PC-9 (cell line): ENCODE results near the gene ATP2B2. TPM values are rescaled to one million over a fixed set of nuclear protein-coding genes. Genes with fewer than 3 reads are reported as not detected.

ENCODE experiments used
- BruUV-seq: library from RNA; stranded (reverse); fragments of 400-500 nt; replicated peaks from 2 replicates; lab custom pipeline; 2021; lab: Mats Ljungman, UMichigan
- CTCF ChIA-PET: fragments of 300-600 bp; sonication (Branson Sonifier 250); formaldehyde crosslinking; loops from one replicate; lab custom pipeline; 2022; ENCODE audit warnings: antibody characterized with exemption; lab: Charles Lee
- POLR2A ChIA-PET: fragments of 300-600 bp; sonication (Branson Sonifier 250); formaldehyde crosslinking; loops from one replicate; lab custom pipeline; 2022; ENCODE audit warnings: antibody characterized with exemption; ENCODE audit not compliant: unreplicated experiment; lab: Charles Lee
- DNase-seq, 2 experiments: peaks; one replicate each; pipeline versions ENCODE4 v3.0.0 to v3.0.0-alpha.2; 2015 to 2022; ENCODE audit warnings: mixed read lengths in 1 of 2
- H2AFZ ChIP-seq: fragments of 200-600 bp; sonication (generic); 2 replicates; pipeline ENCODE4 v1.8.1; 2017; ENCODE audit warnings: antibody characterized with exemption
- H3F3A ChIP-seq: fragments of 200-600 bp; sonication (generic); 2 replicates; pipeline ENCODE4 v1.8.1; 2017; ENCODE audit warnings: antibody characterized with exemption, mild to moderate bottlenecking, low read depth; ENCODE audit not compliant: insufficient read depth
- H3K27ac ChIP-seq: fragments of 200-600 bp; sonication (generic); 2 replicates; pipeline ENCODE4 v1.6.1; 2016; ENCODE audit warnings: mixed run types
- H3K27me3 ChIP-seq: fragments of 200-600 bp; sonication (generic); 2 replicates; pipeline ENCODE4 v1.6.1; 2016; ENCODE audit warnings: low read depth, mixed run types; ENCODE audit not compliant: insufficient read depth
- H3K36me3 ChIP-seq: fragments of 200-600 bp; sonication (generic); 2 replicates; pipeline ENCODE4 v1.6.1; 2016; ENCODE audit warnings: low read depth, mixed run types
- H3K4me1 ChIP-seq: fragments of 200-600 bp; sonication (generic); replicated peaks from 2 replicates; pipeline ENCODE4 v1.6.1; 2016; ENCODE audit warnings: mixed run types; ENCODE audit not compliant: insufficient read depth
- H3K4me2 ChIP-seq: fragments of 200-600 bp; sonication (generic); 2 replicates; pipeline ENCODE4 v1.6.1; 2017; ENCODE audit warnings: mixed run types
- H3K4me3 ChIP-seq: fragments of 200-600 bp; sonication (generic); 2 replicates; pipeline ENCODE4 v1.6.1; 2016; ENCODE audit warnings: mixed run types
- H3K79me2 ChIP-seq: fragments of 200-600 bp; sonication (generic); 2 replicates; pipeline ENCODE4 v1.6.1; 2017; ENCODE audit warnings: low read depth, mixed run types
- H3K9me2 ChIP-seq: fragments of 200-600 bp; sonication (generic); 2 replicates; pipeline ENCODE4 v1.8.1; 2017; ENCODE audit warnings: mild to moderate bottlenecking; ENCODE audit not compliant: insufficient read depth
- H3K9me3 ChIP-seq: fragments of 200-600 bp; sonication (generic); 2 replicates; pipeline ENCODE4 v1.8.1; 2016; ENCODE audit warnings: low read depth; ENCODE audit not compliant: insufficient read depth
- H4K20me1 ChIP-seq: fragments of 200-600 bp; sonication (generic); 2 replicates; pipeline ENCODE4 v1.8.1; 2017; ENCODE audit not compliant: insufficient read depth
- CTCF ChIP-seq: fragments of 200-600 bp; sonication (generic); conservative IDR thresholded peaks from 2 replicates; pipeline ENCODE4 v1.6.1; 2017; ENCODE audit warnings: mixed run types, antibody characterized with exemption, mild to moderate bottlenecking, moderate library complexity
- EZH2 ChIP-seq: fragments of 200-600 bp; sonication (generic); IDR thresholded peaks from 2 replicates; pipeline ENCODE4 v1.8.0; 2017; ENCODE audit warnings: antibody characterized with exemption, low read depth
- intact Hi-C: fragments of 100-400 bp; cut with micrococcal nuclease; formaldehyde crosslinking; loops from one replicate; pipeline ENCODE4 v1.10.0; 2022; ENCODE audit not compliant: unreplicated experiment
- total RNA-seq: library from RNA; stranded (reverse); gene quantifications from 2 replicates; pipeline ENCODE4 v1.2.3, GENCODE V29; 2021

Gene ATP2B2
- total RNA-seq, 1 experiment from 2014 or later = not detected

GRCh38 chr3:10551139-10551538 lies 45.8 kb upstream of the ATP2B2 start:
- Histone ChIP-seq H3K27ac (no peak overlapping the region), H3K4me1 (no peaks in the 10 kb centered on the region), H3F3A (no peaks in the 10 kb centered on the region), H3K4me3 (no peak overlapping the region), H3K9me2 (no peaks in the 10 kb centered on the region), H4K20me1 (no peaks in the 10 kb centered on the region), H2AFZ (no peak overlapping the region), H3K9me3 (no peaks in the 10 kb centered on the region), H3K36me3 (no peaks in the 10 kb centered on the region), H3K4me2 (no peak overlapping the region), H3K27me3 (peaks cover 93% of the 10 kb centered on the region), H3K79me2 (no peaks in the 10 kb centered on the region)
- CTCF ChIA-PET = no interaction called here
- no TSS peak for BruUV-seq
- no peak for DNase-seq
- TF ChIP-seq CTCF (no peak), EZH2 (no peak)
- intact Hi-C loops = no loop called here
- POLR2A ChIA-PET = no interaction called here

- H3K4me3 ChIP-seq = no peak overlapping the region
- no TSS peak for BruUV-seq
- H4K20me1 ChIP-seq = no peaks in the 10 kb centered on the region
- no peaks in the 10 kb centered on the region for H3K79me2 ChIP-seq
- H3K36me3 ChIP-seq = no peaks in the 10 kb centered on the region
- POLR2A ChIA-PET = no interaction called here
- H3K4me1 ChIP-seq = no peaks in the 10 kb centered on the region
- CTCF ChIA-PET = no interaction called here
- no peak overlapping the region for H2AFZ ChIP-seq
- no peak for TF ChIP-seq CTCF
- no peak for TF ChIP-seq EZH2
- peaks cover 93% of the 10 kb centered on the region for H3K27me3 ChIP-seq
- no peaks in the 10 kb centered on the region for H3F3A ChIP-seq
- H3K9me3 ChIP-seq = no peaks in the 10 kb centered on the region
- H3K9me2 ChIP-seq = no peaks in the 10 kb centered on the region
- intact Hi-C loops = no loop called here
- no peak overlapping the region for H3K4me2 ChIP-seq
- H3K27ac ChIP-seq = no peak overlapping the region
- DNase-seq = no peak
These were observed 45.3 kb upstream of the ATP2B2 start for GRCh38 chr3:10550705-10551104.

- H3K9me3 ChIP-seq = no peaks in the 10 kb centered on the region
- TF ChIP-seq CTCF (no peak), EZH2 (no peak)
- H3K27me3 ChIP-seq = peaks cover 91% of the 10 kb centered on the region
- no peaks in the 10 kb centered on the region for H3K9me2 ChIP-seq
- no peak overlapping the region for H3K4me2 ChIP-seq
- DNase-seq = no peak
- no peaks in the 10 kb centered on the region for H3K79me2 ChIP-seq
- no peaks in the 10 kb centered on the region for H3K36me3 ChIP-seq
- no peak overlapping the region for H2AFZ ChIP-seq
- no peaks in the 10 kb centered on the region for H4K20me1 ChIP-seq
- H3K4me3 ChIP-seq = no peak overlapping the region
- ChIA-PET CTCF (no interaction called here), POLR2A (no interaction called here)
- H3K4me1 ChIP-seq = no peaks in the 10 kb centered on the region
- H3F3A ChIP-seq = no peaks in the 10 kb centered on the region
- intact Hi-C loops = no loop called here
- H3K27ac ChIP-seq = no peak overlapping the region
- BruUV-seq = no TSS peak
These were observed 44.3 kb upstream of the ATP2B2 start for GRCh38 chr3:10549617-10550230.
